Ascending aorta (tissue), 2 donors: Measurements from ENCODE around the gene ZMAT2. TPM values are rescaled to one million over a fixed set of nuclear protein-coding genes. Genes with fewer than 3 reads are reported as not detected.

Source experiments
- DNase-seq, 2 donors: peaks; one replicate each; pipeline ENCODE4 v3.0.0-alpha.2; 2019; ENCODE audit warnings: low spot score in 2 of 2
- H3K27ac ChIP-seq, 2 donors: fragments of 200-600 bp; sonication (generic); one replicate each; pipeline ENCODE4 v1.5.1; 2016 to 2017; ENCODE audit warnings: mild to moderate bottlenecking in 1 of 2
- H3K27me3 ChIP-seq: fragments of 200-600 bp; sonication (generic); one replicate; pipeline ENCODE4 v1.5.1; 2017
- H3K36me3 ChIP-seq, 2 donors: fragments of 200-600 bp; sonication (generic); one replicate each; pipeline ENCODE4 v1.5.1; 2016
- H3K4me1 ChIP-seq, 2 donors: fragments of 200-600 bp; sonication (generic); one replicate each; pipeline ENCODE4 v1.5.1; 2016 to 2017; ENCODE audit warnings: mild to moderate bottlenecking in 1 of 2
- H3K4me3 ChIP-seq, 2 donors: fragments of 200-600 bp; sonication (generic); one replicate each; pipeline ENCODE4 v1.5.1; 2016 to 2017; ENCODE audit warnings: mild to moderate bottlenecking in 1 of 2
- H3K9me3 ChIP-seq, 2 donors: fragments of 200-600 bp; sonication (generic); one replicate each; pipeline ENCODE4 v1.5.1; 2016
- CTCF ChIP-seq, 3 experiments: fragments of 200-600 bp in 2 of 3; fragments of 450-650 bp in 1 of 3; sonication (generic) in 2 of 3; IDR thresholded peaks; one replicate each; pipeline ENCODE4 v1.5.1; 2016 to 2019; ENCODE audit warnings: antibody characterized with exemption in 3 of 3, mild to moderate bottlenecking in 1 of 3, moderate library complexity in 1 of 3
- intact Hi-C: fragments of 100-400 bp; cut with DNase I; formaldehyde crosslinking; loops from one replicate; pipeline ENCODE4 v1.15.1; 2023
- total RNA-seq: library from RNA; depleted of rRNA; stranded (reverse); fragments of >200 nt; gene quantifications from one replicate; pipeline ENCODE4 v1.1.0, GENCODE V29; 2016

ZMAT2 gene
- total RNA-seq, 1 donor from 2014 or later: 15.5 TPM

GRCh38 chr5:140741967-140742366 lies 41.7 kb downstream of the ZMAT2 start:
- Histone ChIP-seq H3K36me3 (no peaks in the 10 kb centered on the region), H3K4me1 (no peaks in the 10 kb centered on the region), H3K4me3 (no peak overlapping the region), H3K27me3 (no peaks in the 10 kb centered on the region), H3K27ac (no peak overlapping the region), H3K9me3 (peaks cover 0 to 5% of the 10 kb centered on the region in 2 donors)
- no peak for TF ChIP-seq CTCF (IDR thresholded peaks at IDR 0.05)
- no peak for DNase-seq
- intact Hi-C loops: no loop called here

- Histone ChIP-seq H3K4me3 (no peak overlapping the region), H3K36me3 (no peaks in the 10 kb centered on the region), H3K9me3 (peaks cover 12 to 70% of the 10 kb centered on the region in 2 donors), H3K27ac (no peak overlapping the region), H3K27me3 (no peaks in the 10 kb centered on the region), H3K4me1 (no peaks in the 10 kb centered on the region)
- DNase-seq: no peak
- TF ChIP-seq CTCF (IDR thresholded peaks at IDR 0.05): no peak
- intact Hi-C loops: no loop called here
These were observed 53.3 kb downstream of the ZMAT2 start for GRCh38 chr5:140753561-140753960.

Other genes starting within 250 kb of the ZMAT2 start
- 4.0 TPM for gene EIF4EBP3, start 152.8 kb upstream of the ZMAT2 start, total RNA-seq
- gene SRA1, start 143.0 kb upstream of the ZMAT2 start, total RNA-seq: 47.3 TPM
- gene APBB3, start 135.8 kb upstream of the ZMAT2 start, total RNA-seq: 47.3 TPM
- 46.2 TPM for gene SLC35A4, start 135.6 kb upstream of the ZMAT2 start, total RNA-seq
- 122 TPM for gene CD14, start 67.3 kb upstream of the ZMAT2 start, total RNA-seq
- 87.7 TPM for gene TMCO6, start 61.0 kb upstream of the ZMAT2 start, total RNA-seq
- gene NDUFA2, start 52.8 kb upstream of the ZMAT2 start, total RNA-seq: 122 TPM
- 130 TPM for gene IK, start 52.6 kb upstream of the ZMAT2 start, total RNA-seq
- gene WDR55, start 35.5 kb upstream of the ZMAT2 start, total RNA-seq: 10.1 TPM
- 3.5 TPM for gene DND1, start 26.9 kb upstream of the ZMAT2 start, total RNA-seq
- 68.6 TPM for gene HARS1, start 9.1 kb upstream of the ZMAT2 start, total RNA-seq
- gene HARS2, start 9.0 kb upstream of the ZMAT2 start, total RNA-seq: 10.7 TPM
- not detected for gene PCDHA1, start 85.7 kb downstream of the ZMAT2 start, total RNA-seq
- not detected for gene PCDHA2, start 94.4 kb downstream of the ZMAT2 start, total RNA-seq
- gene PCDHA3, start 100.6 kb downstream of the ZMAT2 start, total RNA-seq: not detected
- gene PCDHA4, start 106.6 kb downstream of the ZMAT2 start, total RNA-seq: not detected
- not detected for gene PCDHA5, start 121.2 kb downstream of the ZMAT2 start, total RNA-seq
- not detected for gene PCDHA6, start 127.5 kb downstream of the ZMAT2 start, total RNA-seq
- not detected for gene PCDHA7, start 133.8 kb downstream of the ZMAT2 start, total RNA-seq
- gene PCDHA8, start 140.7 kb downstream of the ZMAT2 start, total RNA-seq: not detected
- gene PCDHA9, start 147.9 kb downstream of the ZMAT2 start, total RNA-seq: not detected
- 2.0 TPM for gene PCDHA10, start 155.4 kb downstream of the ZMAT2 start, total RNA-seq
- not detected for gene PCDHA11, start 168.5 kb downstream of the ZMAT2 start, total RNA-seq
- not detected for gene PCDHA12, start 174.9 kb downstream of the ZMAT2 start, total RNA-seq
- gene PCDHA13, start 181.7 kb downstream of the ZMAT2 start, total RNA-seq: 0.21 TPM
- gene PCDHAC1, start 225.9 kb downstream of the ZMAT2 start, total RNA-seq: 0.32 TPM